Activated naive CD4-positive, alpha-beta T cell treated with Interleukin-2 at 50 U/mL for 16 hours (primary cell): ENCODE results near the gene ARGLU1.
"Not testable (repeated sequence)": the region's sequence is repeated elsewhere in the genome, so short reads cannot be mapped to it uniquely, and the experiment has no call there.

ENCODE experiments used
- DNase-seq: peaks from one replicate; pipeline ENCODE4 v3.0.0-alpha.2; 2020

The ARGLU1 gene

GRCh38 chr13:106567474-106568298, at the start of gene ARGLU1:
Gene ARGLU1 (minus strand): TSS chr13:106568137. CDS start chr13:106567919, 218 bp downstream.
- peak; percentile 97 for DNase-seq

GRCh38 chr13:106617561-106617960, 49.6 kb upstream of the ARGLU1 start:
- no peak for DNase-seq

- no peak for DNase-seq
These were observed 48.8 kb upstream of the ARGLU1 start for GRCh38 chr13:106616729-106617128.

GRCh38 chr13:106614874-106615273, 46.9 kb upstream of the ARGLU1 start:
- DNase-seq: no peak

- DNase-seq: no peak
These were observed 44.8 kb upstream of the ARGLU1 start for GRCh38 chr13:106612688-106613087.

GRCh38 chr13:106610486-106610885, 42.5 kb upstream of the ARGLU1 start:
- no peak for DNase-seq

GRCh38 chr13:106609116-106609515, 41.2 kb upstream of the ARGLU1 start:
- no peak for DNase-seq

GRCh38 chr13:106603546-106603945, 35.6 kb upstream of the ARGLU1 start:
- DNase-seq: no peak

- DNase-seq: no peak
These were observed 34.2 kb upstream of the ARGLU1 start for GRCh38 chr13:106602178-106602577.

- DNase-seq: no peak
These were observed 33.6 kb upstream of the ARGLU1 start for GRCh38 chr13:106601489-106601888.

GRCh38 chr13:106600798-106601135, 32.8 kb upstream of the ARGLU1 start:
- DNase-seq: not testable (repeated sequence)

- no peak for DNase-seq
These were observed 32.2 kb upstream of the ARGLU1 start for GRCh38 chr13:106599875-106600797.

GRCh38 chr13:106597749-106598395, 29.9 kb upstream of the ARGLU1 start:
- no peak for DNase-seq

- no peak for DNase-seq
These were observed 29.2 kb upstream of the ARGLU1 start for GRCh38 chr13:106597186-106597585.

- no peak for DNase-seq
These were observed 28.5 kb upstream of the ARGLU1 start for GRCh38 chr13:106596275-106596937.

GRCh38 chr13:106595625-106596024, 27.7 kb upstream of the ARGLU1 start:
- no peak for DNase-seq

- DNase-seq: no peak
These were observed 27.0 kb upstream of the ARGLU1 start for GRCh38 chr13:106594980-106595379.

GRCh38 chr13:106593132-106593531, 25.2 kb upstream of the ARGLU1 start:
- no peak for DNase-seq

- DNase-seq: no peak
These were observed 23.4 kb upstream of the ARGLU1 start for GRCh38 chr13:106591299-106591698.

GRCh38 chr13:106589716-106590115, 21.8 kb upstream of the ARGLU1 start:
- DNase-seq: no peak

GRCh38 chr13:106588367-106588766, 20.4 kb upstream of the ARGLU1 start:
- no peak for DNase-seq

GRCh38 chr13:106587787-106588186, 19.9 kb upstream of the ARGLU1 start:
- DNase-seq: no peak

- DNase-seq: no peak
These were observed 18.8 kb upstream of the ARGLU1 start for GRCh38 chr13:106586648-106587166.
